Endothelial cell of umbilical vein (primary cell): ENCODE measurements around the gene HIVEP3. TPM values are rescaled to one million over a fixed set of nuclear protein-coding genes. Genes with fewer than 3 reads are reported as not detected.

Source experiments
- BruUV-seq: library from RNA; stranded (reverse); fragments of 400-500 nt; replicated peaks from 2 replicates; lab custom pipeline; 2021; lab: Mats Ljungman, UMichigan
- CTCF ChIA-PET: fragments of 300-600, 350-600 bp; sonication (Branson Sonifier 250); formaldehyde crosslinking; loops from one replicate; lab custom pipeline; 2021; ENCODE audit warnings: antibody characterized with exemption, inconsistent platforms; lab: Charles Lee
- POLR2A ChIA-PET: fragments of 300-600, 350-600 bp; sonication (Branson Sonifier 250); formaldehyde crosslinking; loops from one replicate; lab custom pipeline; 2021; ENCODE audit warnings: antibody characterized with exemption, inconsistent platforms; lab: Charles Lee
- DNase-seq: peaks from one replicate; pipeline ENCODE4 v3.0.0-alpha.2; 2011; ENCODE audit warnings: low read depth, low spot score
- FAIRE-seq: peaks from 2 replicates; lab custom pipeline; 2011; peaks lifted over from hg19 to GRCh38; lab: Jason Lieb, UNC
- H2AFZ ChIP-seq: 2 replicates; pipeline ENCODE4 v1.6.0; 2012; ENCODE audit warnings: low read depth, low read length, control low read depth, inconsistent platforms
- H3K27ac ChIP-seq: 2 replicates; pipeline ENCODE4 v1.5.1; 2011; ENCODE audit warnings: low read depth, mild to moderate bottlenecking, control low read depth, low read length, moderate library complexity; ENCODE audit not compliant: insufficient read depth
- H3K27me3 ChIP-seq, 2 experiments: 2 replicates each; pipeline versions ENCODE4 v1.6.0 to v1.6.1; 2011; ENCODE audit warnings: low read length in 2 of 2, mixed read lengths in 1 of 2; ENCODE audit not compliant: control insufficient read depth in 2 of 2, insufficient read depth in 2 of 2
- H3K36me3 ChIP-seq, 2 experiments: 2 replicates in 1 of 2; 3 replicates in 1 of 2; pipeline ENCODE4 v1.5.1; 2011; ENCODE audit warnings: low read length in 2 of 2, mild to moderate bottlenecking in 1 of 2, moderate library complexity in 1 of 2; ENCODE audit not compliant: control insufficient read depth in 2 of 2, insufficient read depth in 2 of 2; ENCODE audit errors: extremely low read depth in 1 of 2
- H3K4me1 ChIP-seq: 3 replicates; pipeline ENCODE4 v1.5.1; 2011; ENCODE audit warnings: mild to moderate bottlenecking, low read length; ENCODE audit not compliant: control insufficient read depth, insufficient read depth; ENCODE audit errors: extremely low read depth
- H3K4me2 ChIP-seq: 2 replicates; pipeline ENCODE4 v1.6.1; 2011; ENCODE audit warnings: low read length, control low read depth, mixed read lengths; ENCODE audit not compliant: insufficient read depth
- H3K4me3 ChIP-seq, 3 experiments: fragments of 200-600 bp in 1 of 3; sonication (generic), shearing (Covaris generic) in 1 of 3; replicated peaks in 1 of 3; 2 replicates each; pipeline ENCODE4 v1.5.1; 2011 to 2016; ENCODE audit warnings: control low read depth in 3 of 3, low read length in 3 of 3, mild to moderate bottlenecking in 2 of 3, inconsistent platforms in 1 of 3, low read depth in 1 of 3, moderate library complexity in 1 of 3; ENCODE audit not compliant: insufficient read depth in 1 of 3
- H3K79me2 ChIP-seq: 2 replicates; pipeline ENCODE4 v1.6.0; 2012; ENCODE audit warnings: low read length, inconsistent platforms; ENCODE audit not compliant: control insufficient read depth, insufficient read depth
- H3K9ac ChIP-seq: replicated peaks from 2 replicates; pipeline ENCODE3; 2011; ENCODE audit warnings: low read length, control low read depth; ENCODE audit not compliant: insufficient read depth; ENCODE audit errors: extremely low read depth
- H3K9me1 ChIP-seq: replicated peaks from 3 replicates; pipeline ENCODE4 v1.6.0; 2011; ENCODE audit warnings: mild to moderate bottlenecking, low read length; ENCODE audit not compliant: control insufficient read depth, insufficient read depth; ENCODE audit errors: extremely low read depth
- H3K9me3 ChIP-seq: replicated peaks from 2 replicates; pipeline ENCODE4 v1.5.1; 2012; ENCODE audit warnings: low read length, inconsistent platforms; ENCODE audit not compliant: control insufficient read depth, insufficient read depth
- H4K20me1 ChIP-seq: replicated peaks from 2 replicates; pipeline ENCODE3; 2011; ENCODE audit warnings: mild to moderate bottlenecking, low read length; ENCODE audit not compliant: control insufficient read depth, insufficient read depth; ENCODE audit errors: extremely low read depth
- FOS ChIP-seq: IDR thresholded peaks from 2 replicates; pipeline ENCODE4 v1.6.1; 2011; ENCODE audit warnings: mild to moderate bottlenecking, low read length, moderate library complexity, borderline replicate concordance; ENCODE audit not compliant: insufficient read depth
- GATA2 ChIP-seq: IDR thresholded peaks from 2 replicates; pipeline ENCODE4 v1.7.0; 2011; ENCODE audit warnings: low read depth, mild to moderate bottlenecking, moderate library complexity, mixed read lengths, low read length; ENCODE audit not compliant: insufficient read length, insufficient read depth
- JUN ChIP-seq: IDR thresholded peaks from 2 replicates; pipeline ENCODE4 v1.6.1; 2011; ENCODE audit warnings: borderline replicate concordance, low read depth; ENCODE audit not compliant: insufficient read length, insufficient read depth
- MYC ChIP-seq: IDR thresholded peaks from one replicate; pipeline ENCODE4 v1.6.1; 2011; ENCODE audit warnings: mild to moderate bottlenecking, low read depth, low read length
- POLR2AphosphoS5 ChIP-seq: IDR thresholded peaks from 2 replicates; pipeline ENCODE4 v1.6.1; 2012; ENCODE audit warnings: low read depth, mild to moderate bottlenecking, control low read depth, low read length, moderate library complexity; ENCODE audit not compliant: insufficient read depth
- dilution Hi-C: fragments of 300-500 bp; cut with MboI; formaldehyde crosslinking; loops from one replicate; pipeline ENCODE4 v1.15.0; 2019; ENCODE audit warnings: low sequenced_read_pairs; ENCODE audit not compliant: extremely low pct_ligation_motif_present
- intact Hi-C: fragments of 100-400 bp; cut with micrococcal nuclease; formaldehyde crosslinking; loops from one replicate; pipeline ENCODE4 v1.10.0; 2022
- polyA plus RNA-seq, 4 experiments: library from polyadenylated mRNA; depleted of rRNA in 3 of 4; stranded (reverse) in 3 of 4; unstranded in 1 of 4; fragments of >200 nt; gene quantifications; 2 replicates each; pipeline versions ENCODE4 v1.2.1 to v1.2.3, GENCODE V29; 2011 to 2012; ENCODE audit warnings: missing spikeins in 1 of 4
- total RNA-seq: library from RNA; stranded (reverse); gene quantifications from 2 replicates; pipeline ENCODE4 v1.2.3, GENCODE V29; 2021
- TF ChIP-seq, protein P1 (sequence below), 2 donors: IDR thresholded peaks; 1 replicate in 1 of 2; 2 replicates in 1 of 2; pipeline ENCODE4 v1.5.1; 2011; ENCODE audit warnings: low read length in 2 of 2, mild to moderate bottlenecking in 2 of 2, moderate library complexity in 2 of 2, control low read depth in 1 of 2, inconsistent platforms in 1 of 2, low read depth in 1 of 2; ENCODE audit not compliant: insufficient read depth in 1 of 2; ENCODE audit errors: extremely low read depth in 1 of 2

The HIVEP3 gene
- total and polyA plus RNA-seq, 2 donors (not counting 3 experiments of a cell fraction or from before 2014, with no cell fraction given), result 3.4 to 4.0 TPM

DNA sequence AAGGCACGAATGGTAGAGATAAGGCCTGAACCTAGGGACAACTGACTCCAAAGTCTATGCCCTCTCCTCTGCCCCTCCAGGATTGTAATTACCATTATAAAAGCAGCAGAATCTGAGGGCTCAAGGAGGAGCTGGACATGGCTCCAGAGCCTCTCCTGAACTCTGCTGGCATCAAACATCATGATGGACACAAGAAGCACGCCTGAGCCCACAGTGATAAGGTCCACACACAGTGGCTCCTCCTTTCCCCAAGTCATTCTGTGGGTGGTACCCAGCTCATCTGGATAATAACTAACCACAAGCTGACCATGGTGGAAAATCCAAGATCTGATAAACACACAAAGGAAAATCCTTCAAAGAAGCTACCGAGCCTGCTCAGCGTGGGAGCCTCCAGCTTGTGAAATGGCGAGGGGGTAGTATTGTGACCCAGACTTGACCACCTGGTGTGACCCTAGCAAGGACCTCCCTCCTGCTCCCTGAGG lies 85.2 kb downstream of the HIVEP3 start:
- Histone ChIP-seq H3K9me1 (no peaks in the 10 kb centered on the region), H3K79me2 (no peaks in the 10 kb centered on the region), H3K4me2 (no peak overlapping the region), H4K20me1 (no peaks in the 10 kb centered on the region), H3K27ac (no peak overlapping the region), H3K36me3 (no peaks in the 10 kb centered on the region), H3K4me1 (no peaks in the 10 kb centered on the region), H3K4me3 (no peak overlapping the region), H3K9me3 (no peaks in the 10 kb centered on the region), H3K9ac (no peak overlapping the region), H3K27me3 (peaks cover 0 to 2% of the 10 kb centered on the region in 2 experiments), H2AFZ (no peak overlapping the region)
- TF ChIP-seq, protein P1, sequence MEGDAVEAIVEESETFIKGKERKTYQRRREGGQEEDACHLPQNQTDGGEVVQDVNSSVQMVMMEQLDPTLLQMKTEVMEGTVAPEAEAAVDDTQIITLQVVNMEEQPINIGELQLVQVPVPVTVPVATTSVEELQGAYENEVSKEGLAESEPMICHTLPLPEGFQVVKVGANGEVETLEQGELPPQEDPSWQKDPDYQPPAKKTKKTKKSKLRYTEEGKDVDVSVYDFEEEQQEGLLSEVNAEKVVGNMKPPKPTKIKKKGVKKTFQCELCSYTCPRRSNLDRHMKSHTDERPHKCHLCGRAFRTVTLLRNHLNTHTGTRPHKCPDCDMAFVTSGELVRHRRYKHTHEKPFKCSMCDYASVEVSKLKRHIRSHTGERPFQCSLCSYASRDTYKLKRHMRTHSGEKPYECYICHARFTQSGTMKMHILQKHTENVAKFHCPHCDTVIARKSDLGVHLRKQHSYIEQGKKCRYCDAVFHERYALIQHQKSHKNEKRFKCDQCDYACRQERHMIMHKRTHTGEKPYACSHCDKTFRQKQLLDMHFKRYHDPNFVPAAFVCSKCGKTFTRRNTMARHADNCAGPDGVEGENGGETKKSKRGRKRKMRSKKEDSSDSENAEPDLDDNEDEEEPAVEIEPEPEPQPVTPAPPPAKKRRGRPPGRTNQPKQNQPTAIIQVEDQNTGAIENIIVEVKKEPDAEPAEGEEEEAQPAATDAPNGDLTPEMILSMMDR (IDR thresholded peaks at IDR 0.05; ENCODE audit: extremely low read depth in 1 of 2, insufficient read depth in 1 of 2, low read depth in 1 of 2, low read length in 2 of 2), result no peak
- TF ChIP-seq FOS (no peak), MYC (no peak), GATA2 (no peak), JUN (no peak), POLR2AphosphoS5 (no peak)
- dilution Hi-C loops, result no loop called here
- BruUV-seq, result no TSS peak
- DNase-seq, result no peak
- POLR2A ChIA-PET, result no interaction called here
- CTCF ChIA-PET, result interaction anchor here (1.1 kb wide), 1 partner anchor 32 kb away, joined by 3 read pairs; no protein-coding TSS in a partner anchor
- no peak for FAIRE-seq
- intact Hi-C loops, result no loop called here
